ENCODE measurements around the gene GPR35.

DNA sequence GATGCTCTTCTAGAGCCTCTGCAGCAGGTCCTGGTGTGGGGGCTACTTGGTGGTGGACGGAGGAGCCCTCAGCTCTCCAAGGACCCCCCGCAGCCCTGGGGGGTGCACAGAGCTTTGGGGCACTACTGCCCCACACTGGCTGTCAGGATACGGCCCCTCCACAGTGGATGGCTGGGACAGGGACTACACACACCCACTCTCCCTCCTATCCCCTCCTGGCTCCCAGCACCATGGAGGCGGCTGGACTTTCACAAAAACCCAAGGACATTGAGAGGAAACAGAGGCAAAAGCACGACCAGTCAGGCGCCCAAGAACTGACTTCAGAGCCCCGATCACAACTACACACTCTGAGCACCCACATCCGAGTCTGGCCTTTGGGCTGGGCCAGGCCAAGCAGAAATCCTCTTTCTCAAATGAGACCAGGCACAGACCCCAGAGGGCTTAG, 12.6 kb downstream of the GPR35 start:
- TF ChIP-seq, protein P1, sequence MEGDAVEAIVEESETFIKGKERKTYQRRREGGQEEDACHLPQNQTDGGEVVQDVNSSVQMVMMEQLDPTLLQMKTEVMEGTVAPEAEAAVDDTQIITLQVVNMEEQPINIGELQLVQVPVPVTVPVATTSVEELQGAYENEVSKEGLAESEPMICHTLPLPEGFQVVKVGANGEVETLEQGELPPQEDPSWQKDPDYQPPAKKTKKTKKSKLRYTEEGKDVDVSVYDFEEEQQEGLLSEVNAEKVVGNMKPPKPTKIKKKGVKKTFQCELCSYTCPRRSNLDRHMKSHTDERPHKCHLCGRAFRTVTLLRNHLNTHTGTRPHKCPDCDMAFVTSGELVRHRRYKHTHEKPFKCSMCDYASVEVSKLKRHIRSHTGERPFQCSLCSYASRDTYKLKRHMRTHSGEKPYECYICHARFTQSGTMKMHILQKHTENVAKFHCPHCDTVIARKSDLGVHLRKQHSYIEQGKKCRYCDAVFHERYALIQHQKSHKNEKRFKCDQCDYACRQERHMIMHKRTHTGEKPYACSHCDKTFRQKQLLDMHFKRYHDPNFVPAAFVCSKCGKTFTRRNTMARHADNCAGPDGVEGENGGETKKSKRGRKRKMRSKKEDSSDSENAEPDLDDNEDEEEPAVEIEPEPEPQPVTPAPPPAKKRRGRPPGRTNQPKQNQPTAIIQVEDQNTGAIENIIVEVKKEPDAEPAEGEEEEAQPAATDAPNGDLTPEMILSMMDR (IDR thresholded peaks at IDR 0.05; ENCODE audit: low read length) = no peak
- TF ChIP-seq EZH2 (IDR thresholded peaks at IDR 0.05; ENCODE audit: borderline replicate concordance, low read length) = no peak
